Suprapubic skin (tissue), 4 donors: ENCODE results near the gene INPP4B. TPM values are rescaled to one million over a fixed set of nuclear protein-coding genes. Genes with fewer than 3 reads are reported as not detected.

Source experiments
- DNase-seq, 2 donors: peaks; one replicate each; pipeline ENCODE4 v3.0.0-alpha.2; 2019; ENCODE audit warnings: low spot score in 2 of 2
- H3K27ac ChIP-seq: fragments of 200-600 bp; sonication (generic); one replicate; pipeline ENCODE4 v1.5.1; 2019
- H3K27me3 ChIP-seq: fragments of 200-600 bp; sonication (generic); one replicate; pipeline ENCODE4 v1.5.1; 2019
- H3K36me3 ChIP-seq: fragments of 200-600 bp; sonication (generic); one replicate; pipeline ENCODE4 v1.5.1; 2019
- H3K4me1 ChIP-seq: fragments of 200-600 bp; sonication (generic); one replicate; pipeline ENCODE4 v1.5.1; 2019
- H3K4me3 ChIP-seq: fragments of 200-600 bp; sonication (generic); one replicate; pipeline ENCODE4 v1.5.1; 2019; ENCODE audit warnings: mild to moderate bottlenecking
- H3K9me3 ChIP-seq: fragments of 200-600 bp; sonication (generic); one replicate; pipeline ENCODE4 v1.5.1; 2019
- CTCF ChIP-seq, 2 donors: fragments of 200-600 bp in 1 of 2; fragments of 450-650 bp in 1 of 2; sonication (generic) in 1 of 2; IDR thresholded peaks; one replicate each; pipeline ENCODE4 v1.5.1; 2016 to 2019; ENCODE audit warnings: antibody characterized with exemption in 2 of 2, mild to moderate bottlenecking in 1 of 2, moderate library complexity in 1 of 2
- EP300 ChIP-seq: sonication (generic); formaldehyde crosslinking; IDR thresholded peaks from one replicate; pipeline ENCODE4 v1.6.1; 2017; ENCODE audit warnings: antibody characterized with exemption
- POLR2A ChIP-seq, 2 donors: fragments of 450-650 bp; IDR thresholded peaks; one replicate each; pipeline ENCODE4 v1.6.1; 2017; ENCODE audit warnings: antibody characterized with exemption in 2 of 2, mild to moderate bottlenecking in 2 of 2, moderate library complexity in 2 of 2
- POLR2AphosphoS5 ChIP-seq, 3 donors: sonication (generic); formaldehyde crosslinking; IDR thresholded peaks; one replicate each; pipeline ENCODE4 v1.6.1; 2017; ENCODE audit warnings: antibody characterized with exemption in 3 of 3
- WGBS: methylation state at CpG from one replicate; pipeline ENCODE4 v1.1.5; 2018; 5-methylcytosine and 5-hydroxymethylcytosine counted together
- total RNA-seq, 4 donors: library from RNA; depleted of rRNA; stranded (reverse); fragments of >200 nt; gene quantifications; one replicate each; pipeline ENCODE4 v1.1.0, GENCODE V29; 2016

INPP4B gene
- total RNA-seq, 4 donors from 2014 or later, result 12.4 to 27.4 (median 17.4) TPM

GRCh38 chr4:142721187-142721586 is 124.9 kb downstream of the INPP4B start:
- Histone ChIP-seq H3K4me3 (no peak overlapping the region), H3K9me3 (no peaks in the 10 kb centered on the region), H3K4me1 (no peaks in the 10 kb centered on the region), H3K27ac (no peak overlapping the region), H3K27me3 (no peaks in the 10 kb centered on the region), H3K36me3 (no peaks in the 10 kb centered on the region)
- 55% methylated on average over 4 of the region's 4 CpGs for WGBS
- TF ChIP-seq CTCF (IDR thresholded peaks at IDR 0.05) (no peak), POLR2AphosphoS5 (IDR thresholded peaks at IDR 0.05) (no peak), EP300 (no peak), POLR2A (IDR thresholded peaks at IDR 0.05) (no peak)
- DNase-seq, result no peak

DNA sequence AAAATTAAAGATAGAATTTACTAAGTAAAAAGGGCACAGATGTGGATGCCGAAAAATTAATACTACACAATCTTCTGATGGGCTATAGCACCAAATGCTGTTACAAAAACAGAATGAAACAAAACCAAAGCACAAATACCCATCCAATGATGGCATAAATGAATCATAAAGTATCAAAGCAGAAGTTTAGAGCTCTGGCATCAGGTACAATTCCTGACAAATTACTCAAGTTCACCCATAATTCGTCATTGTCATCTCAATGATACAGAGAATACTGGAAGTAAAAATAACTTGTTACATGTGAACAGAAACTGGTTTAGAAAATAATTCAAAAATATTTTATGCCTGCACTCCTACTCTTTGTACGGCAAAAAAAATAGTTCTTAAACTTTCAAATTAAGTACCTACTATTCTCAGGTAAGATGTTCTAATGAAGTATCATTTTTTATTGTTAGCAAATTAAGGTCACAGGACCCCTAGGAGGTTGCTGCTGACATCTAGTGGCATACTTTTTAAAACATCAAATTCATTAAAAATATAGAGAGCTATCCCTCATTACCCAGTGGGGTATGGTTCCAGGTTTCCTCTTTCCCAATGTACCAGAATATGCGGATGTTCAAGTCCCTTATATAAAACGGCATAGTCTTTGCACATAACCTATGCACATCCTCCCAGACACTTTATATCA is 126.1 kb downstream of the INPP4B start:
- Histone ChIP-seq H3K4me1 (no peaks in the 10 kb centered on the region), H3K4me3 (no peak overlapping the region), H3K9me3 (no peaks in the 10 kb centered on the region), H3K27me3 (no peaks in the 10 kb centered on the region), H3K27ac (no peak overlapping the region), H3K36me3 (no peaks in the 10 kb centered on the region)
- WGBS, result 55% methylated on average over 5 of the region's 5 CpGs
- DNase-seq, result no peak
- TF ChIP-seq POLR2AphosphoS5 (IDR thresholded peaks at IDR 0.05) (no peak), EP300 (no peak), POLR2A (IDR thresholded peaks at IDR 0.05) (no peak)

DNA sequence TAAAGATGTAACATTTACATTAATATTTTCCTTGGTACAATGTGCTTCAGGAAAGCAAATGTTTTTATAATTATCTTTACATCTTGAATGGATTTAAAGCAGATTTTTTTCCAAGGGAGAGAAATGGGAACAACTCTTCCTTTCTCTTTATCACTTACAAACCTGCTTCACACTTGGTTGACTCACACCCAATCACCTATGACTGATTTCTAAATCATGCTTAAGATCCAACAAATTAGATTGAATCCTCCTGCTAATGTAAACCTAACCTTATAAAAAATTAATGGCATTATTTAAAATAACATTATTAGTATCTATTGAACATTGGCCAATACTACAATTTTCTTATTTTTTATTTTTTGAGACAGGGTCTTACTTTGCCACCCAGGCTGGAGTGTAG is 127.1 kb downstream of the INPP4B start:
- Histone ChIP-seq H3K4me3 (no peak overlapping the region), H3K27ac (no peak overlapping the region), H3K4me1 (no peaks in the 10 kb centered on the region), H3K9me3 (no peaks in the 10 kb centered on the region), H3K36me3 (no peaks in the 10 kb centered on the region), H3K27me3 (no peaks in the 10 kb centered on the region)
- DNase-seq, result no peak
- no peak for TF ChIP-seq POLR2AphosphoS5 (IDR thresholded peaks at IDR 0.05)
- TF ChIP-seq EP300, result no peak

DNA sequence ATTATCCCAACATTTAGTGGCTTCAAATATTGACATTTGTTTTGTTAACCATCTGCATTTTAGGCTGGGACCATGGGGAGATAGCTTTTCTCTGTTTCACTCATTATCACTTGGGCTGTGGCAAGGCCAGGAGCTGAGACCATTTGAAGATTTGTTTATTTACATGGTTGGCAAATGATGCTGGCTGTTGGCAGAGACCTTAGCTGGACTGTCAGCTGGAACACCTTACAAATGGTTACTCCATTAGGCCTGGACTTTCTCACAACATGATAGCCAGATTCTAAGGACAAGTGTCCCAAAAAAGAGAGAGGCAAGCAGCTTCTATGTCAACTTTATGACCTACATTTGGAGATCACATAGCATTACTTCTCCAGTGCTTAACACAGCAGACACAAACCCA is 130.4 kb downstream of the INPP4B start:
- Histone ChIP-seq H3K27me3 (no peaks in the 10 kb centered on the region), H3K4me1 (no peaks in the 10 kb centered on the region), H3K4me3 (no peak overlapping the region), H3K27ac (no peak overlapping the region), H3K36me3 (no peaks in the 10 kb centered on the region), H3K9me3 (no peaks in the 10 kb centered on the region)
- DNase-seq, result no peak
- TF ChIP-seq POLR2A (IDR thresholded peaks at IDR 0.05) (no peak), EP300 (no peak), POLR2AphosphoS5 (IDR thresholded peaks at IDR 0.05) (no peak), CTCF (IDR thresholded peaks at IDR 0.05) (no peak)

DNA sequence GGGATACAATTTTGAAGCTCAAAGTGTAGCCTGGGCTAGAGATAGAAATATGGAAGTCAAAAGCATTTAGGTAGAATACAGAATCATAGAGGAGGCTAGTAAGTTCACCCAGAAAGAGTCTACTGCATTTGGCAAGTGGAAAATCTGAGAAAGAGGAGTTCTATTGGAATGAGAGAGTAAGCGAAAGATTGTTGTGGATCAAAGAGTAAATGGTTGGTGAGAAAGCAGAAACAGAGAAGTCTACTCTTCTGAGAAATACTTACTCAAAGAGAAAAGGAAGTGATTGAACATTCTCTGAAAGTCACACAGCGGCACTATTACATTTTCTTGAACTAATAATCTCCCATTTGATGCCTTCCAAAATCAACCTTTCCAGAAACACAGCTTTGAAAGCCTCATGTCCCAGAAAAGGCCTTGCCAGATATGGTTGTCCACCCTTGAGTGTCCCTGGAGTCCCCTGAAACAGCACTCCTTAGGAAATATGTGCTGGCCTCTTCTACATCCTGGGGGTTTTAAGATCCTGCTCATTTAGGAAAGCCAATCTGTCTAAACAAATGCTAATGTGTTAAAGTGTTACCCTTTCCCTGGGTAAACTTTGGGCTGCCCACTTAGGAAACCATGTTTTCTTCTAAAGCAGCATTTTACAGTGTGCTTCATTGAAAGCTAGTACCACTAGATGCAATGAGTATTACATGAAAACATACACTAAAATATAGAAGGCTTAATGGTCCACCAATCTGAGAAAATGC is 132.6 kb downstream of the INPP4B start:
- no peaks in the 10 kb centered on the region for H3K9me3 ChIP-seq
- DNase-seq, result no peak
- H3K27ac ChIP-seq, result no peak overlapping the region
- no peak overlapping the region for H3K4me3 ChIP-seq
- H3K27me3 ChIP-seq, result no peaks in the 10 kb centered on the region
- H3K36me3 ChIP-seq, result no peaks in the 10 kb centered on the region
- 88% methylated on average over 2 of the region's 2 CpGs for WGBS
- H3K4me1 ChIP-seq, result no peaks in the 10 kb centered on the region
- TF ChIP-seq EP300, result no peak
- TF ChIP-seq CTCF (IDR thresholded peaks at IDR 0.05), result no peak
- TF ChIP-seq POLR2AphosphoS5 (IDR thresholded peaks at IDR 0.05), result no peak
- TF ChIP-seq POLR2A (IDR thresholded peaks at IDR 0.05), result no peak

DNA sequence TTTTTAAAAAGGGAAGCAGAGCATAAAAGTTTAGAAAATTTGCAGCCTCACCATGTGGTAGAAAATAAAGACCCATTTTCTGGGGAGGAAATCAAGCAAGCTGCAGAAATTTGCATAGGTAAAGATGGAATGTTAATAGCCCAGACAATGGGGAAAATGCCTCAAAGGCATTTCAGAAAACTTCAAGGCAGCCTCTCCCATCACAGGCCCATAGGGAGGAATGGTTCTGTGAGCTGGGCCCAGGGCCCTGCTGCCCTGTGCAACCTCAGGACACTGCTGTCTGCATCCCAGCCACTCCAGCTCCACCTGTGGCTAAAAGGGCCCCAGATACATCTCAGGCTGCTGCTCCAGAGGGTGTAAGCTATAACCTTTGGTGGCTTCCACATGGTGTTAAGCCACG is 137.9 kb downstream of the INPP4B start:
- 92% methylated on average over 1 of the region's 1 CpG for WGBS
- Histone ChIP-seq H3K36me3 (no peaks in the 10 kb centered on the region), H3K4me3 (no peak overlapping the region), H3K27me3 (no peaks in the 10 kb centered on the region), H3K9me3 (no peaks in the 10 kb centered on the region), H3K27ac (no peak overlapping the region), H3K4me1 (no peaks in the 10 kb centered on the region)
- TF ChIP-seq POLR2AphosphoS5 (IDR thresholded peaks at IDR 0.05) (no peak), CTCF (IDR thresholded peaks at IDR 0.05) (no peak), POLR2A (IDR thresholded peaks at IDR 0.05) (no peak), EP300 (no peak)
- no peak for DNase-seq
